Astrocyte (in vitro differentiated cells and primary cell): Measurements from ENCODE around the gene NHLH1.

Source experiments
- EZH2 ChIP-seq: IDR thresholded peaks from 2 replicates; pipeline ENCODE4 v1.6.1; 2012; ENCODE audit warnings: mild to moderate bottlenecking, low read length, inconsistent platforms; ENCODE audit not compliant: insufficient read depth
- TF ChIP-seq, protein P1 (sequence below): IDR thresholded peaks from 2 replicates; pipeline ENCODE4 v1.5.1; 2011; ENCODE audit warnings: low read depth, mild to moderate bottlenecking, inconsistent platforms, low read length, moderate library complexity; ENCODE audit not compliant: insufficient read depth

DNA sequence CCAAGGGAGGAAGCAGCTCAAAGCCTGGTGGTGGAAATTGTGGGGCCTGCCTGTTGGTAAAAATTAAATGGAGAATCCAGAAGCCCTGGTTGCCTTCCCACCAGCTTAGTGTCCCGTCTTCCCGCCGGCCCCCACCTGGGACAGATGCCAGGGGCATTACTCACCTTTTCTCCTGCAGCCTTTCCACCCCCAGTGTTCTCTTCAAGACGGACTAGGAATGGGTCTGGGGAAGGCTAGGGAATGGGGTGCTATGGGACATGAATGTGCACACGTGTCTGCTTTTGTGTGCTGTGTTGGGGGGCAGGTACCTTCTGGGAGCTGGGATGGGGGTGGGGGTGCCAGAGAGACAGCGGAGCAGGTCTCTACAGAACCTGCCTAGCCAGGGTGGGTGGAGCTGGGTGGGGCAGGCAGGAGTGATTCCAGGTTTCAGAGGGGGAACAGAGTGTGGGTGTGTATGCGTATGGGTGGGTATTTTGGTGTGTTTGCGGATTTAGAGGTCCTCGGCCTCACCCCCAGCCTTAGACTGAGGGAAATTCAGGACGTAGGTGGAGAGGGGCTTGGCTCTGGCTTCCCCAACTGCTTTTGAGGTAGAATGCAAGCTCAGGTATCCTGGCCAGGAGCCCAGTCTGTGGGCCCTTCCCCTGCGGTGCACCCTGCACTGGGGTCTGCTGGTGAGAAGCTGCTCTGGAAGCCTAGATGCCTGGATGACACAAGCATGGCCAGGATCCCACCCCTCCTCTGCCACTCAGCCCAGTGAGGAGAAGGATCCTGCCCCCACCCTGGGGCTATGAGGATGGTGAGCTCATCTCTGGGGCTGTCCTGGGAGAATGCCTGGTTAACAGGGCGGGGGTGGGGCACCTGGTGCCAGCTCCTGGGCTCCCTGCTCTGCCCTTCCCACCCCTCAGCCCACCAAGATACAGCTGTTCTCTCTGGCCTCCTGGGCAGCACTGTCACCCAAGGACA is 41.2 kb downstream of the NHLH1 start:
- TF ChIP-seq, protein P1, sequence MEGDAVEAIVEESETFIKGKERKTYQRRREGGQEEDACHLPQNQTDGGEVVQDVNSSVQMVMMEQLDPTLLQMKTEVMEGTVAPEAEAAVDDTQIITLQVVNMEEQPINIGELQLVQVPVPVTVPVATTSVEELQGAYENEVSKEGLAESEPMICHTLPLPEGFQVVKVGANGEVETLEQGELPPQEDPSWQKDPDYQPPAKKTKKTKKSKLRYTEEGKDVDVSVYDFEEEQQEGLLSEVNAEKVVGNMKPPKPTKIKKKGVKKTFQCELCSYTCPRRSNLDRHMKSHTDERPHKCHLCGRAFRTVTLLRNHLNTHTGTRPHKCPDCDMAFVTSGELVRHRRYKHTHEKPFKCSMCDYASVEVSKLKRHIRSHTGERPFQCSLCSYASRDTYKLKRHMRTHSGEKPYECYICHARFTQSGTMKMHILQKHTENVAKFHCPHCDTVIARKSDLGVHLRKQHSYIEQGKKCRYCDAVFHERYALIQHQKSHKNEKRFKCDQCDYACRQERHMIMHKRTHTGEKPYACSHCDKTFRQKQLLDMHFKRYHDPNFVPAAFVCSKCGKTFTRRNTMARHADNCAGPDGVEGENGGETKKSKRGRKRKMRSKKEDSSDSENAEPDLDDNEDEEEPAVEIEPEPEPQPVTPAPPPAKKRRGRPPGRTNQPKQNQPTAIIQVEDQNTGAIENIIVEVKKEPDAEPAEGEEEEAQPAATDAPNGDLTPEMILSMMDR = no peak
- TF ChIP-seq EZH2 = no peak
